ENCODE measurements around the gene FAT4. TPM values are rescaled to one million over a fixed set of nuclear protein-coding genes. Genes with fewer than 3 reads are reported as not detected.
A peak's percentile ranks its signal among the peaks of the same experiment; 100 is the strongest.

Gene FAT4
- total RNA-seq, 1 experiment from 2014 or later, result 11.8 TPM

GRCh38 chr4:125313497-125313896 is 1.3 kb upstream of the FAT4 start:
- ChIA-PET CTCF (interaction anchor here (0.6 kb wide), 1 partner anchor 655 kb away, joined by 3 read pairs; no protein-coding TSS in a partner anchor), POLR2A (no interaction called here)
- DNase-seq (ENCODE audit: low read depth, low spot score) (no peak), ATAC-seq (no peak)
- H3K36me3 ChIP-seq (ENCODE audit: control insufficient read depth, insufficient read depth, low read length), result no peaks in the 10 kb centered on the region; the same call in 1 of the 2 replicates
- no peaks in the 10 kb centered on the region for H3K27me3 ChIP-seq (ENCODE audit: control insufficient read depth, insufficient read depth, low read length)
- intact Hi-C loops (cut with micrococcal nuclease; ENCODE audit: unreplicated experiment), result loop anchor here (1.0 to 10.0 kb wide), 3 partner anchors 438 to 1291 kb away; no protein-coding TSS in a partner anchor
- H3K9me3 ChIP-seq (ENCODE audit: control insufficient read depth, insufficient read depth, low read depth, low read length), result no peaks in the 10 kb centered on the region
- no peak overlapping the region for H3K4me3 ChIP-seq (ENCODE audit: low read depth in 2 of 2, low read length in 2 of 2)
- peak overlapping the region; percentile 74; the same call in 1 of the 2 replicates for H3K27ac ChIP-seq (ENCODE audit: low read length)
- in situ Hi-C loops (cut with HindIII; ENCODE audit: low pct_unique_long_range_greater_than_20kb, low sequenced_read_pairs), result no loop called here
- BruUV-seq (replicated peaks), result no TSS peak
- peaks cover 7% of the 10 kb centered on the region for H3K4me1 ChIP-seq (ENCODE audit: control insufficient read depth, insufficient read depth, low read length)
- TF ChIP-seq SIN3A (IDR thresholded peaks at IDR 0.05; ENCODE audit: borderline replicate concordance, insufficient read depth, low read depth, low read length) (no peak), CTCF (IDR thresholded peaks at IDR 0.05) (peak; percentile 62; the same call in 1 of the 2 replicates)

- peak overlapping the region; percentile 74 for H3K27ac ChIP-seq (ENCODE audit: low read length)
- peaks cover 10% of the 10 kb centered on the region for H3K4me1 ChIP-seq (ENCODE audit: control insufficient read depth, insufficient read depth, low read length)
- DNase-seq (ENCODE audit: low read depth, low spot score) (no peak), ATAC-seq (no peak)
- intact Hi-C loops (cut with micrococcal nuclease; ENCODE audit: unreplicated experiment), result loop anchor here (1.0 to 10.0 kb wide), 3 partner anchors 437 to 1291 kb away; no protein-coding TSS in a partner anchor
- no peak for TF ChIP-seq CTCF (IDR thresholded peaks at IDR 0.05)
- TF ChIP-seq REST (IDR thresholded peaks at IDR 0.05; ENCODE audit: insufficient read depth in 1 of 2, low read depth in 2 of 2, low read length in 1 of 2), result no peak
- TF ChIP-seq SIN3A (IDR thresholded peaks at IDR 0.05; ENCODE audit: borderline replicate concordance, insufficient read depth, low read depth, low read length), result no peak
- TF ChIP-seq TCF7L2 (IDR thresholded peaks at IDR 0.05; ENCODE audit: low read depth, low read length), result no peak
- no peak for TF ChIP-seq POLR2AphosphoS5 (IDR thresholded peaks at IDR 0.05; ENCODE audit: low read depth, low read length)
- H3K36me3 ChIP-seq (ENCODE audit: control insufficient read depth, insufficient read depth, low read length), result no peaks in the 10 kb centered on the region; the same call in 1 of the 2 replicates
- CTCF ChIA-PET, result interaction anchor here (0.6 to 1.0 kb wide), 7 partner anchors 124 to 1533 kb away, joined by 3 to 10 read pairs (median 4); no protein-coding TSS in a partner anchor
- H3K4me3 ChIP-seq (ENCODE audit: low read depth in 2 of 2, low read length in 2 of 2), result peak overlapping the region; percentile 54 to 78
- in situ Hi-C loops (cut with HindIII; ENCODE audit: low pct_unique_long_range_greater_than_20kb, low sequenced_read_pairs), result no loop called here
- no TSS peak for BruUV-seq (replicated peaks)
- no peaks in the 10 kb centered on the region for H3K27me3 ChIP-seq (ENCODE audit: control insufficient read depth, insufficient read depth, low read length)
- no peaks in the 10 kb centered on the region for H3K9me3 ChIP-seq (ENCODE audit: control insufficient read depth, insufficient read depth, low read depth, low read length)
- POLR2A ChIA-PET, result interaction anchor here (0.7 kb wide), 1 partner anchor 494 kb away, joined by 11 read pairs; no protein-coding TSS in a partner anchor
These were observed 627 bp upstream of the FAT4 start for GRCh38 chr4:125313989-125314667.

Measured in Panc1 (cell line).